ENCODE data around the gene TRAPPC4. TPM values are rescaled to one million over a fixed set of nuclear protein-coding genes. Genes with fewer than 3 reads are reported as not detected.

TRAPPC4 gene
- total and polyA plus RNA-seq, 5 donors from 2014 or later = 82.9 to 179 (median 140) TPM

DNA sequence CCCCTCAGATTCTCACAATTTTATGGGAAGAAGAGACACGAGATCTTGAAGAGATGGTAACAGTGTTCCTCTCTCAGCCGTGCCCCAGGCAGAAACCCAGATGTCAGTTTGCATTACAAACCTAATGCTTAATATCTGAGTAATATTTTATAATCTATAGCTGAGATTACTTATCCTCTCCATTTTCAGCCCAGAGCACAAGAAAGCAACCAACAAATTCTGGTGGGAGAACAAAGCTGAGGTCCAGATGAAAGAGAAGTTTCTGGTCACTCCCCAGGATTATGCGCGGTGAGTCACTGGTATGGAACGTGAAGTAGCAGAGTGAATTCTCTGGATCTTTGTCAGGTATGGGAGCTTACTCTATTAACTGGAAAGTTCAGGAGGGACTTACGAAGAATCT, 19.7 kb upstream of the TRAPPC4 start:
- peaks cover 17 to 48% (median 24%) of the 10 kb centered on the region in 4 donors for H3K4me1 Mint-ChIP-seq
- Histone ChIP-seq H3K36me3 (ENCODE audit: control insufficient read depth, insufficient read depth, low read length) (peaks cover 33% of the 10 kb centered on the region), H3K4me3 (ENCODE audit: low read depth, low read length) (peak overlapping the region; percentile 94), H3K27me3 (ENCODE audit: control insufficient read depth, insufficient read depth, low read length) (no peaks in the 10 kb centered on the region), H3K9me3 (ENCODE audit: control insufficient read depth in 2 of 2, low read length in 2 of 2) (no peaks in the 10 kb centered on the region), H3K27ac (ENCODE audit: insufficient read depth, low read length, poor library complexity, severe bottlenecking) (peak overlapping the region; percentile 86), H3K4me1 (ENCODE audit: control insufficient read depth, insufficient read depth, low read length, poor library complexity, severe bottlenecking) (peaks cover 27% of the 10 kb centered on the region)
- H3K27me3 Mint-ChIP-seq = peaks cover 5% of the 10 kb centered on the region
- H3K9me3 Mint-ChIP-seq = no peaks in the 10 kb centered on the region
- ATAC-seq (ENCODE audit: low read depth in 2 of 2) (no peak), DNase-seq (no peak)
- peak overlapping the region; percentile 96 to 99 (median 99) for H3K27ac Mint-ChIP-seq
- peak overlapping the region; percentile 91 to 100 (median 97) for H3K4me3 Mint-ChIP-seq
- H3K36me3 Mint-ChIP-seq = peaks cover 21% of the 10 kb centered on the region

DNA sequence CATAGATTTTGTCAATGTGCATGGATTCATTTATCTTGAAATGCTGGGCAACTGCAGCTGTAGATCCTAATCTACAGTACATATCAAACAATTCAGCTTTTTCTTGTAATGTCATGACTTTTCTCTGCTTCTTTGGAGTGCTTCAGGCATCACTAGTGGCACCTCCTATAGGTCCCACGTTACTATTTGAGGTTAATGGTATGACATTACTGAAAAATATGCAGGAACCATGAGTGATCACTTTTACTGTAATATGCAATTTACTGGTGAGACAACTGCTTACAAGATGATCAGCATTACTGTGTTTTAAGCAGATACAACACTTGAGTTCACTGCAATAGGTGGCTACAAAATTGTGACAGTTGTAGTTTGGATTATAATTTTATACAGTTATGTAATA, 17.7 kb upstream of the TRAPPC4 start:
- peaks cover 17 to 47% (median 25%) of the 10 kb centered on the region in 4 donors for H3K4me1 Mint-ChIP-seq
- ATAC-seq (ENCODE audit: low read depth in 2 of 2) (no peak), DNase-seq (no peak)
- Histone ChIP-seq H3K4me1 (ENCODE audit: control insufficient read depth, insufficient read depth, low read length, poor library complexity, severe bottlenecking) (peaks cover 27% of the 10 kb centered on the region), H3K36me3 (ENCODE audit: control insufficient read depth, insufficient read depth, low read length) (peaks cover 45% of the 10 kb centered on the region), H3K4me3 (ENCODE audit: low read depth, low read length) (no peak overlapping the region), H3K27ac (ENCODE audit: insufficient read depth, low read length, poor library complexity, severe bottlenecking) (no peak overlapping the region), H3K9me3 (ENCODE audit: control insufficient read depth in 2 of 2, low read length in 2 of 2) (no peaks in the 10 kb centered on the region), H3K27me3 (ENCODE audit: control insufficient read depth, insufficient read depth, low read length) (no peaks in the 10 kb centered on the region)
- H3K9me3 Mint-ChIP-seq = no peaks in the 10 kb centered on the region
- peaks cover 5% of the 10 kb centered on the region for H3K27me3 Mint-ChIP-seq
- H3K36me3 Mint-ChIP-seq = peaks cover 23% of the 10 kb centered on the region
- H3K27ac Mint-ChIP-seq = no peak overlapping the region
- peak overlapping the region in 2 of 4 donors; percentile 7 to 64 for H3K4me3 Mint-ChIP-seq

DNA sequence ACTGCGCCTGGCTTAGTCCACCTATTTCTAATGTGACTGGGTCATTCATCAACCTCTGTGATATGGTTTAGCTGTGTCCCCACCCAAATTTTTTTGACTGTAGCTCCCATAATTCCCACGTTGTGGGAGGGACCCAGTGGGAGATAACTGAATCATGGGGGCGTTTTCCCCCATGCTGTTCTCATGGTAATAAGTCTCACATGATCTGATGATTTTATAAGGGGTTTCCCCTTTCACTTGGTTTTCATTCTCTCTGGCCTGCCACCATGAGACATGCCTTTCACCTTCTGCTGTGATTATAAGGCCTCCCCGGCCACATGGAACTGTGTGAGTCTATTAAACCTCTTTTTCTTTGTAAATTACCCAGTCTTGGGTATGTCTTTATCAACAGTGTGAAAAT, 11.9 kb upstream of the TRAPPC4 start:
- peaks cover 4 to 11% (median 8%) of the 10 kb centered on the region in 4 donors for H3K4me1 Mint-ChIP-seq
- peaks cover 35% of the 10 kb centered on the region for H3K36me3 Mint-ChIP-seq
- peaks cover 59% of the 10 kb centered on the region for H3K36me3 ChIP-seq (ENCODE audit: control insufficient read depth, insufficient read depth, low read length)
- H3K4me3 Mint-ChIP-seq = peak overlapping the region in 2 of 4 donors; percentile 39 to 52
- H3K9me3 Mint-ChIP-seq = no peaks in the 10 kb centered on the region
- no peak overlapping the region for H3K27ac ChIP-seq (ENCODE audit: insufficient read depth, low read length, poor library complexity, severe bottlenecking)
- no peak overlapping the region for H3K27ac Mint-ChIP-seq
- no peaks in the 10 kb centered on the region for H3K4me1 ChIP-seq (ENCODE audit: control insufficient read depth, insufficient read depth, low read length, poor library complexity, severe bottlenecking)
- H3K9me3 ChIP-seq (ENCODE audit: control insufficient read depth in 2 of 2, low read length in 2 of 2) = no peaks in the 10 kb centered on the region
- no peak for ATAC-seq (ENCODE audit: low read depth in 2 of 2)
- H3K27me3 ChIP-seq (ENCODE audit: control insufficient read depth, insufficient read depth, low read length) = no peaks in the 10 kb centered on the region
- no peak for DNase-seq
- no peak overlapping the region for H3K4me3 ChIP-seq (ENCODE audit: low read depth, low read length)
- H3K27me3 Mint-ChIP-seq = no peaks in the 10 kb centered on the region

DNA sequence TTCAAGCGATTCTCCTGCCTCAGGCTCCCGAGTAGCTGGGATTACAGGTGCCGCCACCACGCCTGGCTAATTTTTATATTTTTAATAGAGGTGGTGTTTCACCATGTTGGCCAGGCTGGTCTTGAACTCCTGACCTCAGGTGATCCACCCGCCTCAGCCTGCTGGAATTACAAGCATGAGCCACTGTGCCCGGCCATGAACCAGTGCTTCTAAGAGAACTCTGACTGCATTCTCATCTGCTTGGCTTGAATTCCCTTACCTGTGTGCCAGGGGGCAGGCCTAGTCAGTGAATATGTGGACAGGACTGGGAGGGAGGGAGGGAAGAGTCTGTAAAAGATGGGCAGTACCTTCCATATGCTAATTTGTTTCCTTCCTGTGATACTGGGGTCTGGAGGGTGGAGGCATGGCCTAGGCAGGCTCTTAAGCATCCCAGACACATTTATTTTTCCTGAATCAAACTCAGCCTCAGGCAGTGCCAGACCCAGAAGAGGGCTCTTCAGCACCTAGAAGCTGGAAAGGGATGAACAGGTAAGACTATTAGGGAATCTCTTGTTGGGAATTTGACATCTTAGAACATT, 7.0 kb upstream of the TRAPPC4 start:
- Mint-ChIP-seq H3K27ac (peak overlapping the region in 1 of 3 donors; percentile 8), H3K4me3 (no peak overlapping the region), H3K4me1 (peaks cover 4 to 27% (median 21%) of the 10 kb centered on the region in 4 donors), H3K9me3 (no peaks in the 10 kb centered on the region), H3K36me3 (peaks cover 51% of the 10 kb centered on the region), H3K27me3 (no peaks in the 10 kb centered on the region)
- H3K9me3 ChIP-seq (ENCODE audit: control insufficient read depth in 2 of 2, low read length in 2 of 2) = no peaks in the 10 kb centered on the region
- peaks cover 76% of the 10 kb centered on the region for H3K36me3 ChIP-seq (ENCODE audit: control insufficient read depth, insufficient read depth, low read length)
- peak overlapping the region; percentile 17 for H3K27ac ChIP-seq (ENCODE audit: insufficient read depth, low read length, poor library complexity, severe bottlenecking)
- DNase-seq (no peak), ATAC-seq (ENCODE audit: low read depth in 2 of 2) (no peak)
- peaks cover 10% of the 10 kb centered on the region for H3K4me1 ChIP-seq (ENCODE audit: control insufficient read depth, insufficient read depth, low read length, poor library complexity, severe bottlenecking)
- no peaks in the 10 kb centered on the region for H3K27me3 ChIP-seq (ENCODE audit: control insufficient read depth, insufficient read depth, low read length)
- H3K4me3 ChIP-seq (ENCODE audit: low read depth, low read length) = no peak overlapping the region

DNA sequence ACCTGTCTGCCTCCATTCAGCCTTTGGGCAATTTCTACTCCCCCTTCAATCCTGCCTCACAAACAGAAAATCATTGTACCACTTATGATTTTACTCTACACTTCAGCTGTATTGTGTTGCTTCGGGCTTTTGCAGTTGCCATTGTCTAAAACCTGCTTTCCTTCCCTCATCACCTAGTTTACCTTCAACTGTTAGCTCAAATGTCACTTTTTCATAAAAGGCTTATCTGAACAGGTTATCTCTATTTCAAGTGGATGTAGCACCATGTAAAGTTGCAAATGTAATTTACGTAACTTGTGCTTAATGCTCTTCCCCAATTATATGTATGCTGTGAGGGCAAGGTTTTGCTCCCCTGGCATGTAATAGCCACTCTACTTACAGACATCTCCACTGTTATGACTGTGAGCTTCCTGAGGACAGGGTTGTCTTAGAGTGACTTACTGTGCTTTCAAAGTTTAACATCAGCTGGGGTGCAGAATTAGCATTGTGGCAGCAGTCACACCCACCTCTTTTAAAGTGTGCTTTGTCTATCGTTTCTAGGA, 5.9 kb upstream of the TRAPPC4 start:
- Mint-ChIP-seq H3K9me3 (no peaks in the 10 kb centered on the region), H3K36me3 (peaks cover 46% of the 10 kb centered on the region), H3K4me1 (peaks cover 0 to 36% (median 28%) of the 10 kb centered on the region in 4 donors), H3K27ac (peak overlapping the region in 2 of 3 donors; percentile 8 to 72), H3K4me3 (peak overlapping the region in 2 of 4 donors; percentile 12 to 44), H3K27me3 (no peaks in the 10 kb centered on the region)
- Histone ChIP-seq H3K4me3 (ENCODE audit: low read depth, low read length) (no peak overlapping the region), H3K9me3 (ENCODE audit: control insufficient read depth in 2 of 2, low read length in 2 of 2) (no peaks in the 10 kb centered on the region), H3K27me3 (ENCODE audit: control insufficient read depth, insufficient read depth, low read length) (no peaks in the 10 kb centered on the region), H3K36me3 (ENCODE audit: control insufficient read depth, insufficient read depth, low read length) (peaks cover 69% of the 10 kb centered on the region), H3K27ac (ENCODE audit: insufficient read depth, low read length, poor library complexity, severe bottlenecking) (peak overlapping the region; percentile 17), H3K4me1 (ENCODE audit: control insufficient read depth, insufficient read depth, low read length, poor library complexity, severe bottlenecking) (peaks cover 21% of the 10 kb centered on the region)
- no peak for ATAC-seq (ENCODE audit: low read depth in 2 of 2)
- DNase-seq = no peak

DNA sequence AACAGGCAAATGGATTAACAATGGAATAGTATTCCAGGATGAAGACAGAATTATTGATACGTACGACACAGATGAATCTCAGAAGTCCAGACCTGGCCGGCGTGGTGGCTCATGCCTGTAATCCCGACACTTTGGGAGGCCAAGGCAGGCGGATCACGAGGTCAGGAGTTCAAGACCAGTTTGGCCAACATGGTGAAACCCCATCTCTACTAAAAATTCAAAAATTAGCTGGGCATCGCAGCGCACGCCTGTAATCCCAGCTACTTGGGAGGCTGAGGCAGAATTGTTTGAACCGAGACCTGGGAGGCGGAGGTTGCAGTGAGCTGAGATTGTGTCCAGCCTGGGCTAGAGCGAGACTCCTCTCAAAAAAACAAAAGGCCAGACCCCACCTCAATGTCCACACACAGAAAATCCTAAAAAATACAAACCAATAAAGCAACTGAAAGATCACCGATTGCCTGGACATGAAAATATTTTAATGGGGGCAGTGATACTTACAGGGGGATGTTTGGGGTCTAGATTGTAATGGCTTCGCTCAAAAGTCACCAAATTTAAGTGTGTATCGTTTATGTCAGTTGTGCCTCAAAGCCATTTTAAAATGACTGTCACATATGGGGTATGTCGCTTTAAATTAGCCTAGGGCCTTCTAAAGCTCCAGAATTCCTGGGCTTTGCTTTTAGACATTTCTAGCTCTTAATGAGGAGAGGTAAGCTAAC, 4.2 kb upstream of the TRAPPC4 start:
- DNase-seq (no peak), ATAC-seq (ENCODE audit: low read depth in 2 of 2) (no peak)
- Mint-ChIP-seq H3K36me3 (peaks cover 42% of the 10 kb centered on the region), H3K9me3 (peaks cover 0 to 1% (median 0%) of the 10 kb centered on the region in 7 donors), H3K27me3 (peaks cover 4% of the 10 kb centered on the region), H3K4me3 (peak overlapping the region in 1 of 4 donors; percentile 19), H3K27ac (peak overlapping the region in 2 of 3 donors; percentile 47 to 66), H3K4me1 (peaks cover 0 to 49% (median 36%) of the 10 kb centered on the region in 4 donors)
- Histone ChIP-seq H3K4me1 (ENCODE audit: control insufficient read depth, insufficient read depth, low read length, poor library complexity, severe bottlenecking) (peaks cover 27% of the 10 kb centered on the region), H3K36me3 (ENCODE audit: control insufficient read depth, insufficient read depth, low read length) (peaks cover 63% of the 10 kb centered on the region), H3K9me3 (ENCODE audit: control insufficient read depth in 2 of 2, low read length in 2 of 2) (no peaks in the 10 kb centered on the region), H3K27me3 (ENCODE audit: control insufficient read depth, insufficient read depth, low read length) (no peaks in the 10 kb centered on the region), H3K4me3 (ENCODE audit: low read depth, low read length) (no peak overlapping the region), H3K27ac (ENCODE audit: insufficient read depth, low read length, poor library complexity, severe bottlenecking) (no peak overlapping the region)

GRCh38 chr11:119015054-119015611, 3.4 kb upstream of the TRAPPC4 start:
- Mint-ChIP-seq H3K36me3 (peaks cover 44% of the 10 kb centered on the region), H3K9me3 (peaks cover 0 to 1% (median 0%) of the 10 kb centered on the region in 7 donors), H3K4me3 (peak overlapping the region in 2 of 4 donors; percentile 13 to 98), H3K27ac (no peak overlapping the region), H3K4me1 (peaks cover 6 to 53% (median 40%) of the 10 kb centered on the region in 4 donors), H3K27me3 (peaks cover 4% of the 10 kb centered on the region)
- Histone ChIP-seq H3K36me3 (ENCODE audit: control insufficient read depth, insufficient read depth, low read length) (peaks cover 66% of the 10 kb centered on the region), H3K27me3 (ENCODE audit: control insufficient read depth, insufficient read depth, low read length) (no peaks in the 10 kb centered on the region), H3K4me3 (ENCODE audit: low read depth, low read length) (no peak overlapping the region), H3K27ac (ENCODE audit: insufficient read depth, low read length, poor library complexity, severe bottlenecking) (peak overlapping the region; percentile 29), H3K4me1 (ENCODE audit: control insufficient read depth, insufficient read depth, low read length, poor library complexity, severe bottlenecking) (peaks cover 34% of the 10 kb centered on the region), H3K9me3 (ENCODE audit: control insufficient read depth in 2 of 2, low read length in 2 of 2) (no peaks in the 10 kb centered on the region)
- ATAC-seq (ENCODE audit: low read depth in 2 of 2) (no peak), DNase-seq (no peak)

Measured in CD4-positive, CD25-positive, alpha-beta regulatory T cell (primary cell).